Suprapubic skin (tissue), 3 donors: Measurements from ENCODE around the gene MAEA.

ENCODE experiments used
- CTCF ChIP-seq, 2 donors: fragments of 200-600 bp in 1 of 2; fragments of 450-650 bp in 1 of 2; sonication (generic) in 1 of 2; IDR thresholded peaks; one replicate each; pipeline ENCODE4 v1.5.1; 2016 to 2019; ENCODE audit warnings: antibody characterized with exemption in 2 of 2, mild to moderate bottlenecking in 1 of 2, moderate library complexity in 1 of 2
- EP300 ChIP-seq: sonication (generic); formaldehyde crosslinking; IDR thresholded peaks from one replicate; pipeline ENCODE4 v1.6.1; 2017; ENCODE audit warnings: antibody characterized with exemption

DNA sequence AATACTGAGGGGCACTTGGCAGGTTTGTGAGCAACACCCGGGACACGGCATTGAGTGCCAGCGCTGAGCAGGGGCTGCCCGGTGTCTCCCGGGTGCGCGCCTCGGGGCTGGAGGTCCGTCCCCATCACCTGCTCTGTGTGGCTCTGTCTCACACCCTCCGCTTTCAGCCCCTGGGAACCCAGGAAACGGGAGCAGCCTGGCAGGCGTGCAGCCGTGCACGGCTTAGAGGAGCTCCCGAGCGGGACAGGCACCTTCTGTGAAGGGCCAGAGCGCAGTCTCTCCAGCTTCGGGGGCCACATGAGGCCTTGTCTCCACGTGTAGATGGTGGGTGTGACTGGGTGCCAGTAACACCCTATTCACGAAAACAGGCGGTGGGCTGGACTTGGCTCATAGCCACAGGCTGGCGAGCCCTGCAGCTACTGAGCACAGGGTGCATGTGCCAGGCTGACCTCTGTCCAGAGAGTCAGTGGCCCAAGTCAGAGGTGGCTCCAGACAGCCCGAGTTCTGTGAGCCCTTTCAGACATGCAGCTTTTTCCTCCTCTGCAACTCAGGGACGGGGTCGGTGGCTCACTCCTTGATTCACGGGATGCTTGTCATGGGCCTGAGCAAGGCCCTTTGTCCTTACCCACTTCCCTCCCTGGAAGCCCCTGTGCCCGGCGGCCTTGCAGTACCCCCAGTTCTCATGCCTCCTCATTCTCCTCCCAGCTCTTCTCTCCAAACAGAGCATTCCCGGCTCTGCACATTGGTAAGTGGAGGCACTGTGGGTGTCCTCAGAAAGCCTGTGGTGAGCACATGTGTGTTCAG lies 80.8 kb downstream of the MAEA start:
- TF ChIP-seq CTCF (IDR thresholded peaks at IDR 0.05) (no peak), EP300 (no peak)
